Activated CD4-positive, alpha-beta T cell treated with anti-CD3 and anti-CD28 coated beads, Interleukin-2, amount 10 ng/mL, durations not matched to agents 7 days and 5 days (primary cell): ENCODE results near the gene RNF214. TPM values are rescaled to one million over a fixed set of nuclear protein-coding genes. Genes with fewer than 3 reads are reported as not detected.

Experiments used
- CTCF ChIA-PET: fragments of 350-600 bp; sonication (Branson Sonifier 250); formaldehyde crosslinking; loops from one replicate; lab custom pipeline; 2021; ENCODE audit warnings: antibody characterized with exemption; lab: Charles Lee
- POLR2A ChIA-PET: fragments of 350-600 bp; sonication (Branson Sonifier 250); formaldehyde crosslinking; loops from one replicate; lab custom pipeline; 2021; ENCODE audit warnings: antibody characterized with exemption; lab: Charles Lee
- DNase-seq: peaks from one replicate; pipeline ENCODE4 v3.0.0-alpha.2; 2020
- H3K27ac Mint-ChIP-seq: one replicate; pipeline ENCODE4 v1.8.0; 2021; ENCODE audit warnings: mild to moderate bottlenecking, moderate library complexity, mixed read lengths
- H3K27me3 Mint-ChIP-seq: one replicate; pipeline ENCODE4 v1.8.0; 2021; ENCODE audit warnings: mixed read lengths
- H3K36me3 Mint-ChIP-seq: one replicate; pipeline ENCODE4 v1.8.0; 2021; ENCODE audit warnings: low read depth, mixed read lengths
- H3K4me1 Mint-ChIP-seq: one replicate; pipeline ENCODE4 v1.8.0; 2021; ENCODE audit warnings: mixed read lengths
- H3K4me3 Mint-ChIP-seq: one replicate; pipeline ENCODE4 v1.8.0; 2021; ENCODE audit warnings: mild to moderate bottlenecking, moderate library complexity, mixed read lengths
- H3K9me3 Mint-ChIP-seq: one replicate; pipeline ENCODE4 v1.8.0; 2021; ENCODE audit warnings: mixed read lengths
- total RNA-seq, 2 experiments: library from RNA; stranded (reverse); gene quantifications; one replicate each; pipeline ENCODE4 v1.2.3, GENCODE V29; 2021

The RNF214 gene
- total RNA-seq, 2 experiments from 2014 or later = 22.2 to 23.8 TPM

- POLR2A ChIA-PET = interaction anchor here (0.9 kb wide), 1 partner anchor 86 kb away, joined by 5 read pairs; no protein-coding TSS in a partner anchor
Measured at GRCh38 chr11:117230999-117231841, 1.3 kb upstream of the RNF214 start.

GRCh38 chr11:117231842-117232091 is 704 bp upstream of the RNF214 start, which contains the start of gene PCSK7:
PCSK7 (minus strand) TSS chr11:117232073; CDS start chr11:117229844, 2,229 bp downstream.
- POLR2A ChIA-PET = interaction anchor here (0.9 kb wide), 1 partner anchor 87 kb away, joined by 5 read pairs; no protein-coding TSS in a partner anchor
- CTCF ChIA-PET = interaction anchor here (0.8 to 2.3 kb wide), 13 partner anchors 8 to 489 kb away, joined by 3 to 11 read pairs (median 3); no protein-coding TSS in a partner anchor
- H3K9me3 Mint-ChIP-seq = no peaks in the 10 kb centered on the region

More at GRCh38 chr11:117230999-117231841, 1.3 kb upstream of the RNF214 start:
- CTCF ChIA-PET = interaction anchor here (0.6 to 2.3 kb wide), 15 partner anchors 9 to 581 kb away, joined by 3 to 11 read pairs (median 3); no protein-coding TSS in a partner anchor
- peaks cover 48% of the 10 kb centered on the region for H3K36me3 Mint-ChIP-seq
- no peak for DNase-seq
- no peaks in the 10 kb centered on the region for H3K9me3 Mint-ChIP-seq
- peak overlapping the region; percentile 98 for H3K4me3 Mint-ChIP-seq
- peaks cover 53% of the 10 kb centered on the region for H3K4me1 Mint-ChIP-seq
- H3K27me3 Mint-ChIP-seq = no peaks in the 10 kb centered on the region
- H3K27ac Mint-ChIP-seq = peak overlapping the region; percentile 96

GRCh38 chr11:117232911-117233409 is 489 bp downstream of the RNF214 start:
- no peak for DNase-seq
- Mint-ChIP-seq H3K9me3 (no peaks in the 10 kb centered on the region), H3K27ac (peak overlapping the region; percentile 89), H3K4me1 (peaks cover 44% of the 10 kb centered on the region), H3K4me3 (peak overlapping the region; percentile 85), H3K27me3 (no peaks in the 10 kb centered on the region), H3K36me3 (peaks cover 36% of the 10 kb centered on the region)
- ChIA-PET CTCF (interaction anchor here (0.7 to 1.7 kb wide), 5 partner anchors 11 to 41 kb away, joined by 3 to 11 read pairs (median 3); no protein-coding TSS in a partner anchor), POLR2A (no interaction called here)

More at GRCh38 chr11:117231842-117232091, 704 bp upstream of the RNF214 start, which contains the start of gene PCSK7:
- Mint-ChIP-seq H3K27ac (peak within 1 kb of the TSS; percentile 100), H3K4me1 (peaks cover 50% of the 10 kb centered on the region), H3K27me3 (no peaks in the 10 kb centered on the region), H3K4me3 (peak within 1 kb of the TSS; percentile 98), H3K36me3 (peaks cover 45% of the 10 kb centered on the region)
- peak; percentile 66 for DNase-seq

- H3K4me1 Mint-ChIP-seq = peaks cover 18% of the 10 kb centered on the region
- no peak for DNase-seq
- CTCF ChIA-PET = interaction anchor here (1.5 kb wide), 1 partner anchor 12 kb away, joined by 4 read pairs; no protein-coding TSS in a partner anchor
- no peak overlapping the region for H3K4me3 Mint-ChIP-seq
- H3K36me3 Mint-ChIP-seq = peaks cover 18% of the 10 kb centered on the region
- H3K27me3 Mint-ChIP-seq = no peaks in the 10 kb centered on the region
- no peaks in the 10 kb centered on the region for H3K9me3 Mint-ChIP-seq
- POLR2A ChIA-PET = no interaction called here
- no peak overlapping the region for H3K27ac Mint-ChIP-seq
Measured at GRCh38 chr11:117238221-117238620, 5.8 kb downstream of the RNF214 start.

GRCh38 chr11:117239295-117239694 is 6.8 kb downstream of the RNF214 start:
- Mint-ChIP-seq H3K4me3 (no peak overlapping the region), H3K27ac (no peak overlapping the region), H3K4me1 (peaks cover 7% of the 10 kb centered on the region), H3K9me3 (no peaks in the 10 kb centered on the region), H3K27me3 (no peaks in the 10 kb centered on the region), H3K36me3 (peaks cover 22% of the 10 kb centered on the region)
- ChIA-PET POLR2A (no interaction called here), CTCF (interaction anchor here (1.2 to 1.8 kb wide), 2 partner anchors 8 to 13 kb away, joined by 5 to 7 read pairs; partner anchors contain the start of gene PCSK7)
- DNase-seq = no peak

GRCh38 chr11:117248341-117248740 is 15.9 kb downstream of the RNF214 start:
- Mint-ChIP-seq H3K4me3 (no peak overlapping the region), H3K27me3 (no peaks in the 10 kb centered on the region), H3K9me3 (no peaks in the 10 kb centered on the region), H3K4me1 (peaks cover 3% of the 10 kb centered on the region), H3K36me3 (peaks cover 28% of the 10 kb centered on the region), H3K27ac (no peak overlapping the region)
- ChIA-PET POLR2A (interaction anchor here (0.7 kb wide), 1 partner anchor 141 kb away, joined by 3 read pairs; no protein-coding TSS in a partner anchor), CTCF (interaction anchor here (1.1 kb wide), 1 partner anchor 15 kb away, joined by 3 read pairs; no protein-coding TSS in a partner anchor)
- no peak for DNase-seq

GRCh38 chr11:117249571-117249970 is 17.1 kb downstream of the RNF214 start:
- CTCF ChIA-PET = no interaction called here
- Mint-ChIP-seq H3K4me3 (no peak overlapping the region), H3K27ac (no peak overlapping the region), H3K9me3 (no peaks in the 10 kb centered on the region), H3K4me1 (peaks cover 3% of the 10 kb centered on the region), H3K27me3 (no peaks in the 10 kb centered on the region), H3K36me3 (peaks cover 23% of the 10 kb centered on the region)
- POLR2A ChIA-PET = no interaction called here
- no peak for DNase-seq

GRCh38 chr11:117251506-117251905 is 19.0 kb downstream of the RNF214 start:
- Mint-ChIP-seq H3K4me3 (no peak overlapping the region), H3K36me3 (peaks cover 14% of the 10 kb centered on the region)
- CTCF ChIA-PET = no interaction called here

GRCh38 chr11:117255966-117256365 is 23.5 kb downstream of the RNF214 start:
- H3K27ac Mint-ChIP-seq = no peak overlapping the region
- H3K9me3 Mint-ChIP-seq = no peaks in the 10 kb centered on the region
- DNase-seq = no peak
- H3K4me1 Mint-ChIP-seq = peaks cover 9% of the 10 kb centered on the region
- H3K36me3 Mint-ChIP-seq = peaks cover 7% of the 10 kb centered on the region
- no peaks in the 10 kb centered on the region for H3K27me3 Mint-ChIP-seq
- CTCF ChIA-PET = no interaction called here
- POLR2A ChIA-PET = no interaction called here
- no peak overlapping the region for H3K4me3 Mint-ChIP-seq

More at GRCh38 chr11:117251506-117251905, 19.0 kb downstream of the RNF214 start:
- no peak for DNase-seq
- Mint-ChIP-seq H3K27ac (no peak overlapping the region), H3K27me3 (no peaks in the 10 kb centered on the region), H3K4me1 (peaks cover 4% of the 10 kb centered on the region), H3K9me3 (no peaks in the 10 kb centered on the region)
- POLR2A ChIA-PET = no interaction called here

- H3K4me3 Mint-ChIP-seq = no peak overlapping the region
- peaks cover 7% of the 10 kb centered on the region for H3K36me3 Mint-ChIP-seq
- peaks cover 8% of the 10 kb centered on the region for H3K4me1 Mint-ChIP-seq
- CTCF ChIA-PET = no interaction called here
- no peak for DNase-seq
- no peaks in the 10 kb centered on the region for H3K27me3 Mint-ChIP-seq
- H3K9me3 Mint-ChIP-seq = no peaks in the 10 kb centered on the region
- no peak overlapping the region for H3K27ac Mint-ChIP-seq
- POLR2A ChIA-PET = no interaction called here
Measured at GRCh38 chr11:117256573-117256972, 24.1 kb downstream of the RNF214 start.

- Mint-ChIP-seq H3K4me3 (no peak overlapping the region), H3K36me3 (peaks cover 8% of the 10 kb centered on the region), H3K27ac (no peak overlapping the region), H3K9me3 (no peaks in the 10 kb centered on the region), H3K4me1 (peaks cover 6% of the 10 kb centered on the region), H3K27me3 (no peaks in the 10 kb centered on the region)
- CTCF ChIA-PET = no interaction called here
- POLR2A ChIA-PET = no interaction called here
- DNase-seq = no peak
Measured at GRCh38 chr11:117258576-117258975, 26.1 kb downstream of the RNF214 start.

GRCh38 chr11:117259417-117259816 is 26.9 kb downstream of the RNF214 start:
- Mint-ChIP-seq H3K9me3 (no peaks in the 10 kb centered on the region), H3K27me3 (no peaks in the 10 kb centered on the region), H3K27ac (no peak overlapping the region), H3K4me3 (no peak overlapping the region), H3K36me3 (peaks cover 8% of the 10 kb centered on the region), H3K4me1 (peaks cover 6% of the 10 kb centered on the region)
- DNase-seq = no peak
- POLR2A ChIA-PET = no interaction called here
- CTCF ChIA-PET = interaction anchor here (0.6 to 1.3 kb wide), 2 partner anchors 23 to 1046 kb away, joined by 3 to 4 read pairs; no protein-coding TSS in a partner anchor
